ENCODE measurements around the gene MRPS18A.

DNA sequence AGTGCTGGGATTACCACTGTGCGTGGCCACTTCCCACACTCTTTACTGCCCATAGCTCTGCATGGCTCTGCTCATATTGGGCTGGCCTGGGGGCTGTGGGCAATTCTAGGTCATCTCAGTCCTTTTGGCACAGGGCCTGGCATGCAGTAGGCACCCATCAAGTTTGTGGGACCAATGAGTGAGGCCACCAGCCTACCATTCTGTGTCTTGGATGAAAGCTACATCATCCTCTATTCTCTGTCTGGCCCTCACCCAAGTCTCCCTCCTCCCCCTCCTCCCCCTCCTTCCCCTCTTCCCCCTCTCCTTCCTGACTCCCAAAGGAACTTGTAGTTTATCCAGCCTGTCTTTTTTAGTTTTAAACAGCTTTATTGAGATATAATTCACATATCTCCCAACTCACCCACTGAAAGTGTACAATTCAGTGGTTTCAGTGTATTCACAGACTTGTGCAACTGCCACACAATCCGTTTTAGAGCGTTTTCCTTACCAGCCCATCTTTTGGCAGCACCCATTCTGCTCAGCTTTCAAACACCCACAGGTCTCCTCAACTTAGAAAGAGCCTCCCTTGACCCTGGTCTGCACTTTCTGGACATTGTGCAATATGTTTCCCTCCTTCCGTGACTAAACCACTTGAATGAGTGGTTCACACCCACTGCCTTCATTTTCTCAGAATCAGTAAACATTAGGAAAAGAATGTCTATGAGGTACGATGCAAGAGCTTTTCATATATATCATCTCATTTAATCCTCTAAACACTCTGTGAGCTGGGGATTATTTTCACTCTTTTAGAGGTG is 21.5 kb upstream of the MRPS18A start:
- TF ChIP-seq CEBPB (IDR thresholded peaks at IDR 0.05) (peak; percentile 58), FOXM1 (IDR thresholded peaks at IDR 0.05; ENCODE audit: borderline replicate concordance, low read depth) (no peak), TCF12 (IDR thresholded peaks at IDR 0.05; ENCODE audit: low read depth) (no peak), MAX (IDR thresholded peaks at IDR 0.05) (no peak), EP300 (IDR thresholded peaks at IDR 0.05; ENCODE audit: borderline replicate concordance) (no peak), ZBTB7A (IDR thresholded peaks at IDR 0.05; ENCODE audit: low read depth) (no peak), NFIC (IDR thresholded peaks at IDR 0.05) (no peak)
- TF ChIP-seq, protein P1, sequence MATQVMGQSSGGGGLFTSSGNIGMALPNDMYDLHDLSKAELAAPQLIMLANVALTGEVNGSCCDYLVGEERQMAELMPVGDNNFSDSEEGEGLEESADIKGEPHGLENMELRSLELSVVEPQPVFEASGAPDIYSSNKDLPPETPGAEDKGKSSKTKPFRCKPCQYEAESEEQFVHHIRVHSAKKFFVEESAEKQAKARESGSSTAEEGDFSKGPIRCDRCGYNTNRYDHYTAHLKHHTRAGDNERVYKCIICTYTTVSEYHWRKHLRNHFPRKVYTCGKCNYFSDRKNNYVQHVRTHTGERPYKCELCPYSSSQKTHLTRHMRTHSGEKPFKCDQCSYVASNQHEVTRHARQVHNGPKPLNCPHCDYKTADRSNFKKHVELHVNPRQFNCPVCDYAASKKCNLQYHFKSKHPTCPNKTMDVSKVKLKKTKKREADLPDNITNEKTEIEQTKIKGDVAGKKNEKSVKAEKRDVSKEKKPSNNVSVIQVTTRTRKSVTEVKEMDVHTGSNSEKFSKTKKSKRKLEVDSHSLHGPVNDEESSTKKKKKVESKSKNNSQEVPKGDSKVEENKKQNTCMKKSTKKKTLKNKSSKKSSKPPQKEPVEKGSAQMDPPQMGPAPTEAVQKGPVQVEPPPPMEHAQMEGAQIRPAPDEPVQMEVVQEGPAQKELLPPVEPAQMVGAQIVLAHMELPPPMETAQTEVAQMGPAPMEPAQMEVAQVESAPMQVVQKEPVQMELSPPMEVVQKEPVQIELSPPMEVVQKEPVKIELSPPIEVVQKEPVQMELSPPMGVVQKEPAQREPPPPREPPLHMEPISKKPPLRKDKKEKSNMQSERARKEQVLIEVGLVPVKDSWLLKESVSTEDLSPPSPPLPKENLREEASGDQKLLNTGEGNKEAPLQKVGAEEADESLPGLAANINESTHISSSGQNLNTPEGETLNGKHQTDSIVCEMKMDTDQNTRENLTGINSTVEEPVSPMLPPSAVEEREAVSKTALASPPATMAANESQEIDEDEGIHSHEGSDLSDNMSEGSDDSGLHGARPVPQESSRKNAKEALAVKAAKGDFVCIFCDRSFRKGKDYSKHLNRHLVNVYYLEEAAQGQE (IDR thresholded peaks at IDR 0.05; ENCODE audit: low read depth): no peak
- TF ChIP-seq, protein P2, sequence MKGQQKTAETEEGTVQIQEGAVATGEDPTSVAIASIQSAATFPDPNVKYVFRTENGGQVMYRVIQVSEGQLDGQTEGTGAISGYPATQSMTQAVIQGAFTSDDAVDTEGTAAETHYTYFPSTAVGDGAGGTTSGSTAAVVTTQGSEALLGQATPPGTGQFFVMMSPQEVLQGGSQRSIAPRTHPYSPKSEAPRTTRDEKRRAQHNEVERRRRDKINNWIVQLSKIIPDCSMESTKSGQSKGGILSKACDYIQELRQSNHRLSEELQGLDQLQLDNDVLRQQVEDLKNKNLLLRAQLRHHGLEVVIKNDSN (IDR thresholded peaks at IDR 0.05): no peak

Data from Ishikawa (cell line).